Activated T-cell treated with anti-CD3 and anti-CD28 coated beads, Interleukin-2, amount 50 U/mL, for 4 hours (primary cell): ENCODE results near the gene TM4SF4. TPM values are rescaled to one million over a fixed set of nuclear protein-coding genes. Genes with fewer than 3 reads are reported as not detected.

Source experiments
- ATAC-seq, 2 donors: fragments of 200-7000 bp; cut with Tn5 transposase; one replicate each; pipeline ENCODE4 v1.10.0; 2021
- DNase-seq: peaks from one replicate; pipeline ENCODE4 v3.0.0-alpha.2; 2020
- H3K27me3 Mint-ChIP-seq: one replicate; pipeline ENCODE4 v1.8.0; 2021; ENCODE audit warnings: low read depth, mixed read lengths
- H3K36me3 Mint-ChIP-seq: one replicate; pipeline ENCODE4 v1.8.0; 2022; ENCODE audit warnings: mixed read lengths; ENCODE audit not compliant: insufficient read depth
- H3K4me1 Mint-ChIP-seq: one replicate; pipeline ENCODE4 v1.8.0; 2021; ENCODE audit warnings: low read depth, mixed read lengths
- H3K4me3 Mint-ChIP-seq: one replicate; pipeline ENCODE4 v1.8.0; 2021; ENCODE audit warnings: mild to moderate bottlenecking, moderate library complexity, mixed read lengths
- H3K9me3 Mint-ChIP-seq: one replicate; pipeline ENCODE4 v1.8.0; 2021; ENCODE audit warnings: mixed read lengths
- total RNA-seq, 3 donors: library from RNA; stranded (reverse); gene quantifications; one replicate each; pipeline ENCODE4 v1.2.1, GENCODE V29; 2021

TM4SF4 gene
- total RNA-seq, 3 donors from 2014 or later, result 0.92 to 1.3 (median 1.0) TPM

GRCh38 chr3:149552700-149553099 lies 78.2 kb downstream of the TM4SF4 start:
- H3K9me3 Mint-ChIP-seq, result no peaks in the 10 kb centered on the region

More at GRCh38 chr3:149552700-149553099, 78.2 kb downstream of the TM4SF4 start:
- Mint-ChIP-seq H3K27me3 (peaks cover 4% of the 10 kb centered on the region), H3K36me3 (no peaks in the 10 kb centered on the region), H3K4me3 (no peak overlapping the region), H3K4me1 (no peaks in the 10 kb centered on the region)
- no peak for ATAC-seq
- no peak for DNase-seq

Other genes starting within 250 kb of the TM4SF4 start
- gene TM4SF18, start 141.1 kb upstream of the TM4SF4 start, total RNA-seq, result not detected
- gene TM4SF1, start 97.0 kb upstream of the TM4SF4 start, total RNA-seq, result 1 to 10 TPM in 1 of 3 donors, under 1 TPM in 2; 0.22 to 1.3 (median 0.37) TPM
- gene WWTR1, start 183.3 kb downstream of the TM4SF4 start, total RNA-seq, result 1 to 10 TPM in 2 of 3 donors, under 1 TPM in 1; 0.63 to 1.5 (median 1.0) TPM